Measurements from ENCODE around the gene THBS3. TPM values are rescaled to one million over a fixed set of nuclear protein-coding genes. Genes with fewer than 3 reads are reported as not detected.
A peak's percentile ranks its signal among the peaks of the same experiment; 100 is the strongest.

The THBS3 gene
- total and polyA plus RNA-seq, 2 of the 13 experiments (the other 11 are each of a cell fraction or from before 2014, with no cell fraction given) = 0.86 to 3.6 TPM

- TF ChIP-seq ZBTB39 (CRISPR knock-in tag; IDR thresholded peaks at IDR 0.05) (0 out of 2 replicates have a peak, but pooled peaks have one; percentile 20), ZNF263 (CRISPR knock-in tag; IDR thresholded peaks at IDR 0.05) (peak; percentile 78), RBFOX2 (IDR thresholded peaks at IDR 0.05; ENCODE audit: low read depth, low read length) (peak; percentile 34; the same call in 1 of the 2 replicates), ZNF3 (CRISPR knock-in tag; IDR thresholded peaks at IDR 0.05) (no peak), FOXC1 (CRISPR knock-in tag; IDR thresholded peaks at IDR 0.05; ENCODE audit: borderline replicate concordance) (peak; percentile 18; the same call in 1 of the 2 replicates), SRY (CRISPR knock-in tag; IDR thresholded peaks at IDR 0.05) (0 out of 2 replicates have a peak, but pooled peaks have one; percentile 45), ZNF333 (CRISPR knock-in tag; IDR thresholded peaks at IDR 0.05; ENCODE audit: borderline replicate concordance) (0 out of 2 replicates have a peak, but pooled peaks have one; percentile 41), ZNF776 (CRISPR knock-in tag; IDR thresholded peaks at IDR 0.05) (0 out of 2 replicates have a peak, but pooled peaks have one; percentile 19), PITX1 (CRISPR knock-in tag; IDR thresholded peaks at IDR 0.05) (no peak), CAMTA2 (CRISPR knock-in tag; IDR thresholded peaks at IDR 0.05; ENCODE audit: borderline replicate concordance) (0 out of 2 replicates have a peak, but pooled peaks have one; percentile 42), NR0B2 (CRISPR knock-in tag; IDR thresholded peaks at IDR 0.05) (0 out of 2 replicates have a peak, but pooled peaks have one; percentile 65)
- TF ChIP-seq, protein P1, sequence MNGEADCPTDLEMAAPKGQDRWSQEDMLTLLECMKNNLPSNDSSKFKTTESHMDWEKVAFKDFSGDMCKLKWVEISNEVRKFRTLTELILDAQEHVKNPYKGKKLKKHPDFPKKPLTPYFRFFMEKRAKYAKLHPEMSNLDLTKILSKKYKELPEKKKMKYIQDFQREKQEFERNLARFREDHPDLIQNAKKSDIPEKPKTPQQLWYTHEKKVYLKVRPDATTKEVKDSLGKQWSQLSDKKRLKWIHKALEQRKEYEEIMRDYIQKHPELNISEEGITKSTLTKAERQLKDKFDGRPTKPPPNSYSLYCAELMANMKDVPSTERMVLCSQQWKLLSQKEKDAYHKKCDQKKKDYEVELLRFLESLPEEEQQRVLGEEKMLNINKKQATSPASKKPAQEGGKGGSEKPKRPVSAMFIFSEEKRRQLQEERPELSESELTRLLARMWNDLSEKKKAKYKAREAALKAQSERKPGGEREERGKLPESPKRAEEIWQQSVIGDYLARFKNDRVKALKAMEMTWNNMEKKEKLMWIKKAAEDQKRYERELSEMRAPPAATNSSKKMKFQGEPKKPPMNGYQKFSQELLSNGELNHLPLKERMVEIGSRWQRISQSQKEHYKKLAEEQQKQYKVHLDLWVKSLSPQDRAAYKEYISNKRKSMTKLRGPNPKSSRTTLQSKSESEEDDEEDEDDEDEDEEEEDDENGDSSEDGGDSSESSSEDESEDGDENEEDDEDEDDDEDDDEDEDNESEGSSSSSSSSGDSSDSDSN (CRISPR knock-in tag; IDR thresholded peaks at IDR 0.05) = peak; percentile 27; the same call in 1 of the 2 replicates
Measured at GRCh38 chr1:155254714-155255242, 47.1 kb upstream of the THBS3 start (continued).
